ENCODE data around the gene ABHD15.

- TF ChIP-seq CTCF (IDR thresholded peaks at IDR 0.05 in 8 of 11, conservative IDR thresholded peaks at IDR 0.05 in 3 of 11) (no peak), POLR2AphosphoS5 (IDR thresholded peaks at IDR 0.05) (no peak)
Observed at GRCh38 chr17:29586676-29587469, 20.0 kb upstream of the ABHD15 start.

Data from spleen (tissue), 7 donors.